H1 (cell line): ENCODE data around the gene ZNF597. TPM values are rescaled to one million over a fixed set of nuclear protein-coding genes. Genes with fewer than 3 reads are reported as not detected.
A peak's percentile ranks its signal among the peaks of the same experiment; 100 is the strongest.

Experiments
- CTCF ChIA-PET: fragments of 300-600 bp; sonication (Branson Sonifier 250); formaldehyde crosslinking; loops from one replicate; lab custom pipeline; 2021; ENCODE audit not compliant: partially characterized antibody; lab: Charles Lee
- POLR2A ChIA-PET: fragments of 300-600 bp; sonication (Branson Sonifier 250); formaldehyde crosslinking; loops from one replicate; lab custom pipeline; 2021; ENCODE audit warnings: inconsistent platforms; ENCODE audit not compliant: partially characterized antibody; lab: Charles Lee
- DNase-seq, 2 experiments: peaks; one replicate each; pipeline versions ENCODE4 v3.0.0 to v3.0.0-alpha.2; 2010 to 2022; ENCODE audit warnings: low spot score in 2 of 2, low read depth in 1 of 2, mixed read lengths in 1 of 2
- FAIRE-seq: peaks from 2 replicates; lab custom pipeline; 2011; peaks lifted over from hg19 to GRCh38; lab: Jason Lieb, UNC
- H2AFZ ChIP-seq: 2 replicates; pipeline ENCODE4 v1.8.1; 2012; ENCODE audit warnings: low read length, inconsistent platforms
- H2AK5ac ChIP-seq: 2 replicates; pipeline ENCODE4 v1.6.1; 2013; ENCODE audit warnings: low read depth, low read length
- H2BK120ac ChIP-seq: replicated peaks from 2 replicates; pipeline ENCODE3; 2013; ENCODE audit warnings: low read depth, low read length, inconsistent platforms
- H2BK12ac ChIP-seq: 2 replicates; pipeline ENCODE4 v1.6.1; 2013; ENCODE audit warnings: low read depth, low read length
- H2BK15ac ChIP-seq: 2 replicates; pipeline ENCODE4 v1.6.1; 2013; ENCODE audit warnings: low read length
- H2BK20ac ChIP-seq: 2 replicates; pipeline ENCODE4 v1.6.1; 2013; ENCODE audit warnings: low read length
- H2BK5ac ChIP-seq: 2 replicates; pipeline ENCODE4 v1.6.1; 2013; ENCODE audit warnings: low read depth, low read length
- H3K14ac ChIP-seq: 2 replicates; pipeline ENCODE4 v1.6.1; 2013; ENCODE audit warnings: inconsistent platforms; ENCODE audit not compliant: insufficient read length
- H3K18ac ChIP-seq: 2 replicates; pipeline ENCODE4 v1.6.1; 2013; ENCODE audit warnings: low read length; ENCODE audit errors: extremely low read depth
- H3K23ac ChIP-seq: 2 replicates; pipeline ENCODE4 v1.6.1; 2013; ENCODE audit warnings: inconsistent platforms; ENCODE audit not compliant: insufficient read length
- H3K23me2 ChIP-seq: 2 replicates; pipeline ENCODE4 v1.6.1; 2013; ENCODE audit warnings: low read depth, low read length
- H3K27ac ChIP-seq: 2 replicates; pipeline ENCODE4 v1.6.1; 2011; ENCODE audit warnings: low read depth, low read length, inconsistent platforms
- H3K27me3 ChIP-seq, 4 experiments: replicated peaks in 1 of 4; 1 replicate in 1 of 4; 2 replicates in 3 of 4; pipeline versions ENCODE4 v1.6.1 to v1.8.1; 2011 to 2013; ENCODE audit warnings: low read length in 3 of 4, mild to moderate bottlenecking in 3 of 4, inconsistent platforms in 2 of 4, mixed read lengths in 2 of 4, moderate library complexity in 1 of 4; ENCODE audit not compliant: control insufficient read depth in 3 of 4, insufficient read depth in 3 of 4; ENCODE audit errors: extremely low read depth in 1 of 4
- H3K36me3 ChIP-seq, 4 experiments: 2 replicates each; pipeline versions ENCODE4 v1.6.1 to v1.8.1; 2011 to 2013; ENCODE audit warnings: mild to moderate bottlenecking in 4 of 4, low read length in 3 of 4, moderate library complexity in 2 of 4, control low read depth in 1 of 4, inconsistent platforms in 1 of 4; ENCODE audit not compliant: insufficient read depth in 4 of 4, control insufficient read depth in 2 of 4
- H3K4ac ChIP-seq: replicated peaks from 2 replicates; pipeline ENCODE3; 2013; ENCODE audit warnings: low read length, low read depth, mixed read lengths, inconsistent platforms; ENCODE audit not compliant: insufficient read length
- H3K4me1 ChIP-seq, 4 experiments: replicated peaks in 1 of 4; 1 replicate in 1 of 4; 2 replicates in 3 of 4; pipeline versions ENCODE4 v1.6.1 to v1.8.1; 2011 to 2013; ENCODE audit warnings: low read length in 3 of 4, inconsistent platforms in 2 of 4, mixed read lengths in 1 of 4; ENCODE audit not compliant: insufficient read depth in 4 of 4, control insufficient read depth in 3 of 4
- H3K4me2 ChIP-seq, 2 experiments: 2 replicates each; pipeline versions ENCODE4 v1.6.1 to v1.8.1; 2011 to 2013; ENCODE audit warnings: low read depth in 2 of 2, low read length in 2 of 2, control low read depth in 1 of 2, inconsistent platforms in 1 of 2, mild to moderate bottlenecking in 1 of 2; ENCODE audit not compliant: insufficient read depth in 1 of 2
- H3K4me3 ChIP-seq, 4 experiments: fragments of 200-600, 300-600 bp in 1 of 4; sonication (generic), shearing (Covaris generic), sonication (Bioruptor Twin) in 1 of 4; 2 replicates each; pipeline versions ENCODE4 v1.5.1 to v1.8.1; 2011 to 2016; ENCODE audit warnings: low read length in 4 of 4, low read depth in 3 of 4, control low read depth in 2 of 4, inconsistent platforms in 2 of 4, mild to moderate bottlenecking in 2 of 4, mixed read lengths in 1 of 4, moderate library complexity in 1 of 4; ENCODE audit not compliant: insufficient read depth in 2 of 4; ENCODE audit errors: extremely low read depth in 1 of 4
- H3K56ac ChIP-seq: replicated peaks from 2 replicates; pipeline ENCODE3; 2013; ENCODE audit warnings: low read depth, mild to moderate bottlenecking, mixed read lengths, low read length, inconsistent platforms; ENCODE audit not compliant: insufficient read length
- H3K79me1 ChIP-seq: 2 replicates; pipeline ENCODE4 v1.6.1; 2013; ENCODE audit warnings: low read depth, low read length, control low read depth
- H3K79me2 ChIP-seq, 2 experiments: 2 replicates each; pipeline versions ENCODE4 v1.6.1 to v1.8.1; 2012 to 2013; ENCODE audit warnings: low read length in 2 of 2, mild to moderate bottlenecking in 2 of 2, inconsistent platforms in 1 of 2; ENCODE audit not compliant: insufficient read depth in 2 of 2, control insufficient read depth in 1 of 2
- H3K9ac ChIP-seq, 4 experiments: replicated peaks in 1 of 4; 1 replicate in 1 of 4; 2 replicates in 3 of 4; pipeline versions ENCODE4 v1.6.1 to v1.8.1; 2011 to 2013; ENCODE audit warnings: low read depth in 3 of 4, low read length in 3 of 4, control low read depth in 2 of 4, mild to moderate bottlenecking in 2 of 4, moderate library complexity in 2 of 4, inconsistent platforms in 1 of 4; ENCODE audit errors: extremely low read depth in 1 of 4
- H3K9me3 ChIP-seq, 2 experiments: 2 replicates each; pipeline versions ENCODE4 v1.6.1 to v1.8.1; 2012 to 2013; ENCODE audit warnings: mild to moderate bottlenecking in 2 of 2, moderate library complexity in 2 of 2, control low read depth in 1 of 2, inconsistent platforms in 1 of 2, low read depth in 1 of 2, low read length in 1 of 2, mixed read lengths in 1 of 2; ENCODE audit not compliant: insufficient read depth in 2 of 2
- H4K20me1 ChIP-seq, 2 experiments: replicated peaks in 1 of 2; 2 replicates each; pipeline versions ENCODE3 to v1.8.1; 2011 to 2013; ENCODE audit warnings: inconsistent platforms in 2 of 2, low read length in 2 of 2, mild to moderate bottlenecking in 1 of 2; ENCODE audit not compliant: insufficient read depth in 2 of 2, control insufficient read depth in 1 of 2
- H4K5ac ChIP-seq: 2 replicates; pipeline ENCODE4 v1.6.1; 2013; ENCODE audit warnings: low read length, low read depth, mixed read lengths, inconsistent platforms; ENCODE audit not compliant: insufficient read length
- H4K8ac ChIP-seq: 2 replicates; pipeline ENCODE4 v1.8.0; 2013; ENCODE audit warnings: mild to moderate bottlenecking, moderate library complexity, low read length, inconsistent platforms; ENCODE audit not compliant: insufficient read depth; ENCODE audit errors: extremely low read depth
- H4K91ac ChIP-seq: replicated peaks from 2 replicates; pipeline ENCODE3; 2013; ENCODE audit warnings: low read length, mixed read lengths, inconsistent platforms; ENCODE audit not compliant: insufficient read length
- ASH2L ChIP-seq: fragments of 200-600, 300-600 bp; sonication (generic); IDR thresholded peaks from one replicate; pipeline ENCODE4 v1.7.1; 2017; ENCODE audit warnings: low read length
- CHD2 ChIP-seq: IDR thresholded peaks from 2 replicates; pipeline ENCODE4 v1.6.1; 2012; ENCODE audit warnings: low read length, improper control_type of control experiment
- EGR1 ChIP-seq: IDR thresholded peaks from 2 replicates; pipeline ENCODE4 v1.6.1; 2011; ENCODE audit warnings: low read depth, low read length, borderline replicate concordance
- JUN ChIP-seq: IDR thresholded peaks from 2 replicates; pipeline ENCODE4 v1.6.1; 2011; ENCODE audit warnings: low read depth, mild to moderate bottlenecking, improper control_type of control experiment, low read length
- NANOG ChIP-seq: IDR thresholded peaks from 2 replicates; pipeline ENCODE4 v1.6.1; 2011; ENCODE audit warnings: low read length, low read depth, mild to moderate bottlenecking, inconsistent platforms; ENCODE audit not compliant: insufficient read depth, poor library complexity, severe bottlenecking
- NRF1 ChIP-seq: IDR thresholded peaks from 2 replicates; pipeline ENCODE4 v1.6.1; 2011; ENCODE audit warnings: mild to moderate bottlenecking, low read depth, low read length, improper control_type of control experiment
- PHF8 ChIP-seq: fragments of 200-600 bp; sonication (generic); conservative IDR thresholded peaks from 2 replicates; pipeline ENCODE4 v1.7.1; 2012; ENCODE audit warnings: low read depth, mild to moderate bottlenecking, inconsistent platforms, low read length, moderate library complexity
- SP1 ChIP-seq: IDR thresholded peaks from 2 replicates; pipeline ENCODE4 v1.6.1; 2011; ENCODE audit warnings: low read depth, low read length
- TAF1 ChIP-seq: IDR thresholded peaks from 2 replicates; pipeline ENCODE4 v1.6.1; 2011; ENCODE audit warnings: mild to moderate bottlenecking, low read depth, low read length
- WGBS, 2 experiments: shearing (Covaris generic) in 1 of 2; methylation state at CpG; one replicate each; pipeline versions ENCODE4 v1.1.6 to v1.1.7; 2013 to 2015; ENCODE audit warnings: low lambda C conversion rate in 2 of 2, mixed read lengths in 2 of 2, inconsistent platforms in 1 of 2, low coverage in 1 of 2, missing lambda C conversion rate in 1 of 2; ENCODE audit not compliant: insufficient replicate concordance in 2 of 2, insufficient coverage in 1 of 2, insufficient read length in 1 of 2; ENCODE audit errors: extremely low coverage in 1 of 2, missing lambda C conversion rate in 1 of 2; 5-methylcytosine and 5-hydroxymethylcytosine counted together
- polyA plus RNA-seq, 7 experiments: library from polyadenylated mRNA; depleted of rRNA in 3 of 7; stranded (reverse) in 5 of 7; unstranded in 2 of 7; fragments of >200 nt in 5 of 7; fragments of 200-250 nt in 2 of 7; gene quantifications; 1 replicate in 5 of 7; 2 replicates in 1 of 7; 4 replicates in 1 of 7; pipeline versions ENCODE4 v1.2.1 to v1.2.3, GENCODE V29; 2011 to 2013; ENCODE audit warnings: missing spikeins in 2 of 7, mixed read lengths in 2 of 7
- total RNA-seq: library from RNA; stranded (reverse); fragmentation: NEBNext Ultra II Directional; extraction: Animal tissue kit (Norgen Biotek cat#: 25700); gene quantifications from 2 replicates; pipeline ENCODE4 v1.2.1, GENCODE V29; 2021
- TF ChIP-seq, protein P1 (sequence below): IDR thresholded peaks from 2 replicates; pipeline ENCODE4 v1.6.1; 2012; ENCODE audit warnings: inconsistent platforms

The ZNF597 gene
- total and polyA plus RNA-seq, 2 of the 8 experiments (the other 6 are each of a cell fraction or from before 2014, with no cell fraction given) = 0.68 to 2.6 TPM

DNA sequence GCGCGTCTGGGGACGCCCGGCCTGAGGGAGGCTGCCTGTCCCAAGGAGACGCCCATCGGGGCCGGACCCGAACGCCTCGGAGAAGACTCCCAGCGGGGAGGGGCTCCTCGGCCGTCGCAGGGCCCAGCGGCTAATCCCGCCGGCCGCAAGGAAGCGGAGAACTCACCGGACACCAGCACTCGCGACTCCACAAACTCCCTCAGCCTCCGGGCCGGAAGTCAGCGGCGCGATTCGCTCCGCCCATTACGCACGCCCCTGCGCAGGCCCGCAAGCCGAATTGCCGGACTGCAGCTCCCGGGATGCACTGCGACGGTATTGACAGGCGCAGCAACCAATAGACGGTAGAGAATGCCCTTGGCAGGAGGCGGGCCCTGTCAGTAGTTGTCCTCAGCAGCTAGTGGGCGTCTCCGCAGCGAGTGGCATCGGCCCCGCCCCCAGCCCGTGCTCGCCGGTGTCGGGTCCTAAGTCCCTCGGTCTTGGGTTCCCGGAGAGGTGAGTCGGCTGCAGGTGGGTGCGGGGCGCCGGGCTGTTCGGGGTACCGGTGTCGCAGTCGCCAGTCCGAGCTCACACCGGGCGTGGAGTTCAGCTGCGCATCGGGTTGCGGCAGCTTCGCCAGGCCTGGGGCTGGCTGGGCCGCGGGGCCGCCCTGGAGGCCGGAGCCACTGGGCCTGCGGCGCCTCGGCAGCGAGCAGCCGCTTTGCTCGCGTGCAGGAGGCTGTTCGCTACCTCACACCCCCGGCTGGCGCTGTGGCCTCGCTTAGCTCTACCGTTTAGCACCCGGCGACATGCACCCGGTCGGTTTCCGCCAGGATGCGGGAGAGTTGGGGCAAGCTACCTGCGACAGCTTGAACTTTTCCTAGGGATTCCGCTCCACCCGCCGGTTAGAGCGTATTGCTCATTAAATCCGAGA lies 42.3 kb downstream of the ZNF597 start, which contains the start of the genes ZNF174 and ZSCAN32:
Gene ZNF174, plus strand, starts transcription at position 437 of the 910 bp plus-strand sequence. CDS start 790 bp downstream, outside the sequence.
Gene ZSCAN32, minus strand, starts transcription at position 226 of the 910 bp plus-strand sequence. CDS start 3,447 bp downstream, outside the sequence.
- no peak for FAIRE-seq
- Histone ChIP-seq H3K79me2 (peaks cover 0 to 23% of the 10 kb centered on the region in 2 experiments; a peak in 2 of 4 replicates), H4K20me1 (no peaks in the 10 kb centered on the region), H3K36me3 (peaks cover 6 to 41% (median 30%) of the 10 kb centered on the region in 4 experiments; a peak in 7 of 8 replicates), H3K4me2 (peak within 1 kb of the TSS; percentile 83 to 93), H3K9me3 (peaks cover 14 to 23% of the 10 kb centered on the region in 2 experiments; a peak in 3 of 4 replicates), H3K18ac (peak within 1 kb of the TSS; percentile 89), H2BK5ac (peak within 1 kb of the TSS; percentile 52; the same call in 1 of the 2 replicates), H3K4ac (peak within 1 kb of the TSS; percentile 97), H3K4me3 (peak within 1 kb of the TSS; percentile 86 to 89 (median 87)), H3K79me1 (peaks cover 2% of the 10 kb centered on the region), H3K23ac (no peak within 1 kb of the TSS), H2BK120ac (no peak within 1 kb of the TSS), H4K8ac (peak within 1 kb of the TSS; percentile 53; the same call in 1 of the 2 replicates), H3K27ac (no peak within 1 kb of the TSS), H3K27me3 (no peaks in the 10 kb centered on the region), H3K23me2 (peaks cover 9% of the 10 kb centered on the region), H3K4me1 (peaks cover 0 to 2% (median 0%) of the 10 kb centered on the region in 4 experiments; a peak in 2 of 7 replicates), H2BK15ac (no peak within 1 kb of the TSS), H4K91ac (peak within 1 kb of the TSS; percentile 79), H3K9ac (peak within 1 kb of the TSS; percentile 75 to 85 (median 78)), H3K56ac (no peak within 1 kb of the TSS), H2AK5ac (no peak within 1 kb of the TSS), H2AFZ (peak within 1 kb of the TSS; percentile 55), H3K14ac (no peak within 1 kb of the TSS), H2BK12ac (no peak within 1 kb of the TSS), H2BK20ac (no peak within 1 kb of the TSS), H4K5ac (no peak within 1 kb of the TSS)
- peak; percentile 99 for DNase-seq
- CTCF ChIA-PET = interaction anchor here (0.5 to 1.3 kb wide), 5 partner anchors 17 to 134 kb away, joined by 3 to 5 read pairs (median 3); no protein-coding TSS in a partner anchor
- POLR2A ChIA-PET = interaction anchor here (0.7 to 3.1 kb wide), 11 partner anchors 9 to 166 kb away, joined by 3 to 14 read pairs (median 3); partner anchors contain the start of genes NAA60, ZNF200 and ZNF597
- 1% methylated on average over 89 of the region's 95 CpGs; no CpG with 5 or more reads in 1 of the 2 experiments for WGBS, 2 experiments
- TF ChIP-seq EGR1 = peak; percentile 63; the same call in 1 of the 2 replicates
- peak; percentile 87 for TF ChIP-seq TAF1
- TF ChIP-seq, protein P1, sequence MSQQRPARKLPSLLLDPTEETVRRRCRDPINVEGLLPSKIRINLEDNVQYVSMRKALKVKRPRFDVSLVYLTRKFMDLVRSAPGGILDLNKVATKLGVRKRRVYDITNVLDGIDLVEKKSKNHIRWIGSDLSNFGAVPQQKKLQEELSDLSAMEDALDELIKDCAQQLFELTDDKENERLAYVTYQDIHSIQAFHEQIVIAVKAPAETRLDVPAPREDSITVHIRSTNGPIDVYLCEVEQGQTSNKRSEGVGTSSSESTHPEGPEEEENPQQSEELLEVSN = peak; percentile 65
- TF ChIP-seq ASH2L = peak; percentile 95
- peak; percentile 23 for TF ChIP-seq NANOG
- peak; percentile 98 for TF ChIP-seq SP1
- peak; percentile 63; the same call in 1 of the 2 replicates for TF ChIP-seq PHF8
- TF ChIP-seq JUN = no peak
- TF ChIP-seq CHD2 = peak; percentile 88
- peak; percentile 81 for TF ChIP-seq NRF1
